SK-N-SH (cell line): ENCODE measurements around the gene ZNF628. TPM values are rescaled to one million over a fixed set of nuclear protein-coding genes. Genes with fewer than 3 reads are reported as not detected.
A peak's percentile ranks its signal among the peaks of the same experiment; 100 is the strongest.

ENCODE experiments used
- CTCF ChIA-PET: fragments of 300-600, 350-600 bp; formaldehyde crosslinking; extraction: SDS; loops from one replicate; lab custom pipeline; 2021; lab: Yijun Ruan, JAX
- POLR2A ChIA-PET: fragments of 350-600 bp; sonication (Branson Sonifier 250); formaldehyde crosslinking; extraction: SDS; loops from one replicate; lab custom pipeline; 2020; ENCODE audit warnings: antibody characterized with exemption, inconsistent platforms; lab: Yijun Ruan, JAX
- DNase-seq: peaks from one replicate; pipeline ENCODE4 v3.0.0; 2012
- H2AFZ ChIP-seq: fragments of 200-600 bp; sonication (generic); 2 replicates; pipeline ENCODE4 v1.8.1; 2016; ENCODE audit warnings: antibody characterized with exemption, mild to moderate bottlenecking, low read depth
- H3F3A ChIP-seq: fragments of 200-600 bp; sonication (generic); replicated peaks from 2 replicates; pipeline ENCODE3; 2016; ENCODE audit warnings: antibody characterized with exemption, mild to moderate bottlenecking; ENCODE audit not compliant: insufficient read depth
- H3K27ac ChIP-seq, 2 experiments: fragments of 200-500 bp in 1 of 2; fragments of 200-600 bp in 1 of 2; sonication (Bioruptor generic) in 1 of 2; sonication (generic), shearing (Covaris generic) in 1 of 2; 2 replicates each; pipeline versions ENCODE4 v1.5.1 to v1.6.1; 2014 to 2016; ENCODE audit warnings: low read depth in 2 of 2, inconsistent platforms in 1 of 2, low read length in 1 of 2, mild to moderate bottlenecking in 1 of 2, mixed read lengths in 1 of 2
- H3K27me3 ChIP-seq: fragments of 200-600 bp; sonication (generic), shearing (Covaris generic); 2 replicates; pipeline ENCODE4 v1.6.1; 2016; ENCODE audit warnings: mixed run types; ENCODE audit not compliant: insufficient read depth
- H3K36me3 ChIP-seq, 2 experiments: fragments of 200-500 bp in 1 of 2; fragments of 200-600 bp in 1 of 2; sonication (Bioruptor generic) in 1 of 2; sonication (generic) in 1 of 2; replicated peaks in 1 of 2; 2 replicates each; pipeline versions ENCODE3 to v1.5.1; 2014 to 2016; ENCODE audit warnings: low read length in 1 of 2, mild to moderate bottlenecking in 1 of 2; ENCODE audit not compliant: insufficient read depth in 2 of 2, control insufficient read depth in 1 of 2
- H3K4me1 ChIP-seq, 2 experiments: fragments of 200-500 bp in 1 of 2; fragments of 200-600 bp in 1 of 2; sonication (Bioruptor generic) in 1 of 2; sonication (generic), shearing (Covaris generic) in 1 of 2; 2 replicates each; pipeline versions ENCODE4 v1.5.1 to v1.6.1; 2014 to 2016; ENCODE audit warnings: low read depth in 1 of 2, low read length in 1 of 2, mixed run types in 1 of 2; ENCODE audit not compliant: insufficient read depth in 2 of 2, control insufficient read depth in 1 of 2
- H3K4me2 ChIP-seq: fragments of 200-600 bp; sonication (generic), shearing (Covaris generic); 2 replicates; pipeline ENCODE4 v1.6.1; 2017; ENCODE audit warnings: mixed run types
- H3K4me3 ChIP-seq, 2 experiments: fragments of 200-500 bp in 1 of 2; fragments of 200-600 bp in 1 of 2; sonication (Bioruptor generic) in 1 of 2; sonication (generic), shearing (Covaris generic) in 1 of 2; 2 replicates each; pipeline versions ENCODE4 v1.5.1 to v1.8.1; 2014 to 2016; ENCODE audit warnings: low read depth in 2 of 2, inconsistent platforms in 1 of 2, low read length in 1 of 2, mild to moderate bottlenecking in 1 of 2, mixed read lengths in 1 of 2, moderate library complexity in 1 of 2
- H3K79me2 ChIP-seq: fragments of 200-600 bp; sonication (generic); 2 replicates; pipeline ENCODE4 v1.8.1; 2017; ENCODE audit warnings: mild to moderate bottlenecking; ENCODE audit not compliant: insufficient read depth
- H3K9ac ChIP-seq: fragments of 200-600 bp; sonication (generic); 2 replicates; pipeline ENCODE4 v1.6.1; 2017; ENCODE audit warnings: mixed run types
- H3K9me2 ChIP-seq: fragments of 200-600 bp; sonication (generic); 2 replicates; pipeline ENCODE4 v1.6.1; 2017; ENCODE audit warnings: mixed run types
- H3K9me3 ChIP-seq: fragments of 200-600 bp; sonication (generic); 2 replicates; pipeline ENCODE4 v1.6.1; 2017; ENCODE audit warnings: mixed run types, mild to moderate bottlenecking, moderate library complexity
- H4K20me1 ChIP-seq: fragments of 200-600 bp; sonication (generic); 2 replicates; pipeline ENCODE4 v1.6.1; 2017; ENCODE audit warnings: mild to moderate bottlenecking, mixed run types; ENCODE audit not compliant: insufficient read depth
- CHD2 ChIP-seq: fragments of 150-350 bp; IDR thresholded peaks from 2 replicates; pipeline ENCODE4 v1.6.1; 2018; ENCODE audit warnings: low read length; ENCODE audit not compliant: partially characterized antibody
- ELF1 ChIP-seq: IDR thresholded peaks from 2 replicates; pipeline ENCODE4 v1.4.0; 2012
- EP300 ChIP-seq, 2 experiments: IDR thresholded peaks; 2 replicates each; pipeline versions ENCODE4 v1.4.0 to v1.6.1; 2012; ENCODE audit warnings: borderline replicate concordance in 1 of 2, low read depth in 1 of 2, low read length in 1 of 2
- FOXJ3 ChIP-seq: sonication (generic); formaldehyde crosslinking; IDR thresholded peaks from 2 replicates; pipeline ENCODE4 v1.5.1; 2020; ENCODE audit warnings: mild to moderate bottlenecking, missing genetic modification reagents
- FOXM1 ChIP-seq: IDR thresholded peaks from 2 replicates; pipeline ENCODE4 v1.4.0; 2012; ENCODE audit warnings: low read depth, mild to moderate bottlenecking
- GABPA ChIP-seq: IDR thresholded peaks from 2 replicates; pipeline ENCODE4 v1.4.0; 2012; ENCODE audit warnings: low read depth, mild to moderate bottlenecking
- GATA2 ChIP-seq: sonication (generic); formaldehyde crosslinking; IDR thresholded peaks from 2 replicates; pipeline ENCODE4 v1.5.0; 2020; ENCODE audit warnings: mild to moderate bottlenecking, missing genetic modification reagents
- JUND ChIP-seq: IDR thresholded peaks from 2 replicates; pipeline ENCODE4 v1.4.0; 2012
- MEF2A ChIP-seq: IDR thresholded peaks from 2 replicates; pipeline ENCODE4 v1.4.0; 2012; ENCODE audit warnings: low read depth, borderline replicate concordance
- MXI1 ChIP-seq: IDR thresholded peaks from 2 replicates; pipeline ENCODE4 v1.6.1; 2012; ENCODE audit warnings: mild to moderate bottlenecking, low read depth, low read length, improper control_type of control experiment
- RFX5 ChIP-seq: IDR thresholded peaks from 2 replicates; pipeline ENCODE4 v1.6.1; 2012; ENCODE audit warnings: mild to moderate bottlenecking, improper control_type of control experiment, low read length
- SIN3A ChIP-seq: IDR thresholded peaks from 2 replicates; pipeline ENCODE4 v1.6.1; 2012; ENCODE audit warnings: low read depth, mild to moderate bottlenecking, low read length, moderate library complexity, borderline replicate concordance
- SMC3 ChIP-seq: IDR thresholded peaks from 2 replicates; pipeline ENCODE4 v1.6.1; 2012; ENCODE audit warnings: low read depth, low read length, improper control_type of control experiment
- TCF12 ChIP-seq: IDR thresholded peaks from 2 replicates; pipeline ENCODE4 v1.4.0; 2012
- TEAD4 ChIP-seq: IDR thresholded peaks from 2 replicates; pipeline ENCODE4 v1.4.0; 2012; ENCODE audit warnings: mild to moderate bottlenecking, borderline replicate concordance; ENCODE audit not compliant: insufficient read depth
- WGBS: methylation state at CpG from one replicate; pipeline ENCODE4 v1.1.6; 2017; ENCODE audit warnings: low lambda C conversion rate; 5-methylcytosine and 5-hydroxymethylcytosine counted together
- polyA plus RNA-seq, 3 experiments: library from polyadenylated mRNA; depleted of rRNA; stranded (reverse); fragments of >200 nt; gene quantifications; 2 replicates each; pipeline ENCODE4 v1.2.3, GENCODE V29; 2012
- TF ChIP-seq, protein P1 (sequence below): IDR thresholded peaks from 2 replicates; pipeline ENCODE4 v1.6.1; 2012; ENCODE audit warnings: mild to moderate bottlenecking, low read depth, low read length, moderate library complexity
- TF ChIP-seq, protein P2 (sequence below): fragments of 150-350 bp; IDR thresholded peaks from 2 replicates; pipeline ENCODE4 v1.6.1; 2017; ENCODE audit warnings: antibody characterized with exemption, low read length, low read depth, borderline replicate concordance
- TF ChIP-seq, protein P3 (sequence below): IDR thresholded peaks from 2 replicates; pipeline ENCODE4 v1.4.0; 2012; ENCODE audit warnings: low read depth, borderline replicate concordance
- TF ChIP-seq, protein P4 (sequence below): IDR thresholded peaks from 2 replicates; pipeline ENCODE4; 2012
- TF ChIP-seq, protein P5 (sequence below): fragments of 200-600 bp; sonication (generic); IDR thresholded peaks from 2 replicates; pipeline ENCODE4 v1.6.1; 2017; ENCODE audit warnings: antibody characterized with exemption, mild to moderate bottlenecking, moderate library complexity

The ZNF628 gene
- polyA plus RNA-seq, 1 of the 3 experiments (the other 2 are of a cell fraction): 1.6 TPM

DNA sequence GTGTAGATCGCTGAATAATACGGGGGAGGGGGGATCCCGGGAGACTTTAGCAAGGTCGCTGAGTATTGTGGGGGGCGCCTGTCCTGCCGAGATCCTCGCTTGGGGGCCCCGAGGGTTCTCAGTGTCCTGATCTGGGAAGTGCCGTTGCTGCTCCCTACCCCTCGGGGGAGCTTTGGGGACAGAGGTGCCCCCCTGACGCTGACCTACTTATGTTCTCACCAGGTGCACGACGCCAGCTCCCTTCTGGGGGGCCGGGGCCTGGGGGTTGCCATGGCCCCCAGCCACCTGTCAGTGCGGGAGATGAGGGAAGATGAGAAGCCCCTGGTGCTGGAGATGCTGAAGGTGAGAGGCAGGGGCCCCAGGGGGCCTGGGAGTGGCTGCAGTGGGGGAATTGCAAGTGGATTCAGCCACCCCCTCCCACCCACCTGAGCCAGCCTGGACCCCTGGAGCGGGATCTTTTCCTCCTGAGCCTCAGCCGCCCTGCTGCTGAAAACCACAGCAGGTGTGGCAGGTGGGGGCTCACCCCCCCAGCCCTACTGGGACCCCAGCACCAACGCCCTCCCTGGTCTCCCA, 9.1 kb downstream of the ZNF628 start:
- H3K9ac ChIP-seq: peak overlapping the region; percentile 86
- no peaks in the 10 kb centered on the region for H4K20me1 ChIP-seq
- ChIA-PET POLR2A (interaction anchor here (0.7 to 2.3 kb wide), 5 partner anchors 9 to 116 kb away, joined by 3 to 15 read pairs (median 5); partner anchors contain the start of genes UBE2S and ZNF628), CTCF (interaction anchor here (0.9 to 15.1 kb wide), 13 partner anchors 9 to 344 kb away, joined by 3 to 162 read pairs (median 5); partner anchors contain the start of gene ZNF628)
- peak overlapping the region; percentile 95 to 97 for H3K27ac ChIP-seq
- peaks cover 16% of the 10 kb centered on the region; the same call in 1 of the 2 replicates for H3K79me2 ChIP-seq
- peak overlapping the region; percentile 69 to 80 for H3K4me3 ChIP-seq
- peak overlapping the region; percentile 91 for H3K4me2 ChIP-seq
- no peaks in the 10 kb centered on the region for H3K9me3 ChIP-seq
- WGBS: 18% methylated on average over 8 of the region's 18 CpGs
- peaks cover 30 to 44% of the 10 kb centered on the region in 2 experiments; a peak in 3 of 4 replicates for H3K4me1 ChIP-seq
- no peak overlapping the region for H2AFZ ChIP-seq
- no peaks in the 10 kb centered on the region for H3K27me3 ChIP-seq
- H3K36me3 ChIP-seq: peaks cover 0 to 7% of the 10 kb centered on the region in 2 experiments
- no peak for DNase-seq
- H3F3A ChIP-seq: peaks cover 29% of the 10 kb centered on the region
- TF ChIP-seq SIN3A (no peak), CHD2 (no peak), TCF12 (no peak), SMC3 (no peak), EP300 (IDR thresholded peaks at IDR 0.05; ENCODE audit: borderline replicate concordance in 1 of 2, low read depth in 1 of 2, low read length in 1 of 2) (no peak), GATA2 (CRISPR knock-in tag) (no peak), MXI1 (no peak), MEF2A (no peak), ELF1 (no peak), RFX5 (no peak), TEAD4 (no peak), FOXJ3 (CRISPR knock-in tag) (no peak), JUND (no peak), FOXM1 (no peak), GABPA (no peak)
- TF ChIP-seq, protein P1, sequence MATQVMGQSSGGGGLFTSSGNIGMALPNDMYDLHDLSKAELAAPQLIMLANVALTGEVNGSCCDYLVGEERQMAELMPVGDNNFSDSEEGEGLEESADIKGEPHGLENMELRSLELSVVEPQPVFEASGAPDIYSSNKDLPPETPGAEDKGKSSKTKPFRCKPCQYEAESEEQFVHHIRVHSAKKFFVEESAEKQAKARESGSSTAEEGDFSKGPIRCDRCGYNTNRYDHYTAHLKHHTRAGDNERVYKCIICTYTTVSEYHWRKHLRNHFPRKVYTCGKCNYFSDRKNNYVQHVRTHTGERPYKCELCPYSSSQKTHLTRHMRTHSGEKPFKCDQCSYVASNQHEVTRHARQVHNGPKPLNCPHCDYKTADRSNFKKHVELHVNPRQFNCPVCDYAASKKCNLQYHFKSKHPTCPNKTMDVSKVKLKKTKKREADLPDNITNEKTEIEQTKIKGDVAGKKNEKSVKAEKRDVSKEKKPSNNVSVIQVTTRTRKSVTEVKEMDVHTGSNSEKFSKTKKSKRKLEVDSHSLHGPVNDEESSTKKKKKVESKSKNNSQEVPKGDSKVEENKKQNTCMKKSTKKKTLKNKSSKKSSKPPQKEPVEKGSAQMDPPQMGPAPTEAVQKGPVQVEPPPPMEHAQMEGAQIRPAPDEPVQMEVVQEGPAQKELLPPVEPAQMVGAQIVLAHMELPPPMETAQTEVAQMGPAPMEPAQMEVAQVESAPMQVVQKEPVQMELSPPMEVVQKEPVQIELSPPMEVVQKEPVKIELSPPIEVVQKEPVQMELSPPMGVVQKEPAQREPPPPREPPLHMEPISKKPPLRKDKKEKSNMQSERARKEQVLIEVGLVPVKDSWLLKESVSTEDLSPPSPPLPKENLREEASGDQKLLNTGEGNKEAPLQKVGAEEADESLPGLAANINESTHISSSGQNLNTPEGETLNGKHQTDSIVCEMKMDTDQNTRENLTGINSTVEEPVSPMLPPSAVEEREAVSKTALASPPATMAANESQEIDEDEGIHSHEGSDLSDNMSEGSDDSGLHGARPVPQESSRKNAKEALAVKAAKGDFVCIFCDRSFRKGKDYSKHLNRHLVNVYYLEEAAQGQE: no peak
- TF ChIP-seq, protein P2, sequence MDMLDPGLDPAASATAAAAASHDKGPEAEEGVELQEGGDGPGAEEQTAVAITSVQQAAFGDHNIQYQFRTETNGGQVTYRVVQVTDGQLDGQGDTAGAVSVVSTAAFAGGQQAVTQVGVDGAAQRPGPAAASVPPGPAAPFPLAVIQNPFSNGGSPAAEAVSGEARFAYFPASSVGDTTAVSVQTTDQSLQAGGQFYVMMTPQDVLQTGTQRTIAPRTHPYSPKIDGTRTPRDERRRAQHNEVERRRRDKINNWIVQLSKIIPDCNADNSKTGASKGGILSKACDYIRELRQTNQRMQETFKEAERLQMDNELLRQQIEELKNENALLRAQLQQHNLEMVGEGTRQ: no peak
- TF ChIP-seq, protein P3, sequence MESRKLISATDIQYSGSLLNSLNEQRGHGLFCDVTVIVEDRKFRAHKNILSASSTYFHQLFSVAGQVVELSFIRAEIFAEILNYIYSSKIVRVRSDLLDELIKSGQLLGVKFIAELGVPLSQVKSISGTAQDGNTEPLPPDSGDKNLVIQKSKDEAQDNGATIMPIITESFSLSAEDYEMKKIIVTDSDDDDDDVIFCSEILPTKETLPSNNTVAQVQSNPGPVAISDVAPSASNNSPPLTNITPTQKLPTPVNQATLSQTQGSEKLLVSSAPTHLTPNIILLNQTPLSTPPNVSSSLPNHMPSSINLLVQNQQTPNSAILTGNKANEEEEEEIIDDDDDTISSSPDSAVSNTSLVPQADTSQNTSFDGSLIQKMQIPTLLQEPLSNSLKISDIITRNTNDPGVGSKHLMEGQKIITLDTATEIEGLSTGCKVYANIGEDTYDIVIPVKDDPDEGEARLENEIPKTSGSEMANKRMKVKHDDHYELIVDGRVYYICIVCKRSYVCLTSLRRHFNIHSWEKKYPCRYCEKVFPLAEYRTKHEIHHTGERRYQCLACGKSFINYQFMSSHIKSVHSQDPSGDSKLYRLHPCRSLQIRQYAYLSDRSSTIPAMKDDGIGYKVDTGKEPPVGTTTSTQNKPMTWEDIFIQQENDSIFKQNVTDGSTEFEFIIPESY: no peak
- TF ChIP-seq, protein P4, sequence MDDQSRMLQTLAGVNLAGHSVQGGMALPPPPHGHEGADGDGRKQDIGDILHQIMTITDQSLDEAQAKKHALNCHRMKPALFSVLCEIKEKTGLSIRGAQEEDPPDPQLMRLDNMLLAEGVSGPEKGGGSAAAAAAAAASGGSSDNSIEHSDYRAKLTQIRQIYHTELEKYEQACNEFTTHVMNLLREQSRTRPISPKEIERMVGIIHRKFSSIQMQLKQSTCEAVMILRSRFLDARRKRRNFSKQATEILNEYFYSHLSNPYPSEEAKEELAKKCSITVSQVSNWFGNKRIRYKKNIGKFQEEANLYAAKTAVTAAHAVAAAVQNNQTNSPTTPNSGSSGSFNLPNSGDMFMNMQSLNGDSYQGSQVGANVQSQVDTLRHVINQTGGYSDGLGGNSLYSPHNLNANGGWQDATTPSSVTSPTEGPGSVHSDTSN: no peak
- TF ChIP-seq, protein P5, sequence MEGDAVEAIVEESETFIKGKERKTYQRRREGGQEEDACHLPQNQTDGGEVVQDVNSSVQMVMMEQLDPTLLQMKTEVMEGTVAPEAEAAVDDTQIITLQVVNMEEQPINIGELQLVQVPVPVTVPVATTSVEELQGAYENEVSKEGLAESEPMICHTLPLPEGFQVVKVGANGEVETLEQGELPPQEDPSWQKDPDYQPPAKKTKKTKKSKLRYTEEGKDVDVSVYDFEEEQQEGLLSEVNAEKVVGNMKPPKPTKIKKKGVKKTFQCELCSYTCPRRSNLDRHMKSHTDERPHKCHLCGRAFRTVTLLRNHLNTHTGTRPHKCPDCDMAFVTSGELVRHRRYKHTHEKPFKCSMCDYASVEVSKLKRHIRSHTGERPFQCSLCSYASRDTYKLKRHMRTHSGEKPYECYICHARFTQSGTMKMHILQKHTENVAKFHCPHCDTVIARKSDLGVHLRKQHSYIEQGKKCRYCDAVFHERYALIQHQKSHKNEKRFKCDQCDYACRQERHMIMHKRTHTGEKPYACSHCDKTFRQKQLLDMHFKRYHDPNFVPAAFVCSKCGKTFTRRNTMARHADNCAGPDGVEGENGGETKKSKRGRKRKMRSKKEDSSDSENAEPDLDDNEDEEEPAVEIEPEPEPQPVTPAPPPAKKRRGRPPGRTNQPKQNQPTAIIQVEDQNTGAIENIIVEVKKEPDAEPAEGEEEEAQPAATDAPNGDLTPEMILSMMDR: no peak
- no peaks in the 10 kb centered on the region for H3K9me2 ChIP-seq
